ENCODE results near the gene PIP4K2C.

GRCh38 chr12:57548488-57548887, 42.5 kb upstream of the PIP4K2C start:
- no peak for TF ChIP-seq CTCF (IDR thresholded peaks at IDR 0.05)
- no peak for TF ChIP-seq POLR2AphosphoS5 (IDR thresholded peaks at IDR 0.05)
- TF ChIP-seq POLR2A (IDR thresholded peaks at IDR 0.05), result no peak

All from prostate gland (tissue), 2 donors.